Activated CD4-positive, alpha-beta T cell treated with anti-CD3 and anti-CD28 coated beads for 1 hour (primary cell): ENCODE measurements around the gene PTPN14.
"Not testable (repeated sequence)": the region's sequence is repeated elsewhere in the genome, so short reads cannot be mapped to it uniquely, and the experiment has no call there.

Experiments used
- DNase-seq: peaks from one replicate; pipeline ENCODE4 v3.0.0-alpha.2; 2020

Gene PTPN14

GRCh38 chr1:214422137-214422671 lies 129.2 kb downstream of the PTPN14 start:
- no peak for DNase-seq

DNA sequence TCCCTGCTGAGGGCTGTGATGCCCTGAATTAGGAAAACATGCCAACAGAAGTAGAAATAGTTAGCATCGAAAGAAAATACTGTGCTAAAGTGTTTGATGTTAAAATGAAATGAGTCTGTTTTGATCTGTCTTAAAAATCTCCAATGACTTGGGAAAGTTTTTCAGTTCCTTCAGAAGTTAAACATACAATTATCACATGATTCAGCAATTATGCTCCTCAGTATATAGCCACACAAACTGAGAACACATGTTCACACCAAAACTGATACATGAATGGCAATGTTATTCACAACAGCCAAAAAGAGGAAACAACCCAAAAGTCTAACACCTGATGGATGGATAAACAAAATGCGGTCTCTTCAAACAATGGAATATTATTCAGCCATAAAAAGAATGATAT lies 130.6 kb downstream of the PTPN14 start:
- no peak for DNase-seq

DNA sequence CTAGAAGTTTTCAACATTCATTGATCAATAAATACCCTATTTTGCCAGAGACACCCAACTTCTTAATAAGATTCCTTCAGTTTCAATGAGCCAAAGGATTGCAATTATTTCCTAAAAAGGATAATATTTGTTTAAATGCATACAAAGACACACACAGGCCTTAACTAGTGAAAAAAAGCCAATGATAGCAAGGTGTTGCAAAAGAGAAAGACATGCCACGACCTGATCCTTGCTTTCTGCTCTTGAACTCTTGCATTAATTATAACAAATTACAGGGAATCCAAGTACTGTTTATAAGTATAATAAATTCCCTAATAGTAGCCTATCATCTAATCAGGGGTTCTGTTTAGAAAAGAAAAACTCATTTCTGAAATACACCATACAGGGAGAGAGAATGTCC lies 131.1 kb downstream of the PTPN14 start:
- no peak for DNase-seq

DNA sequence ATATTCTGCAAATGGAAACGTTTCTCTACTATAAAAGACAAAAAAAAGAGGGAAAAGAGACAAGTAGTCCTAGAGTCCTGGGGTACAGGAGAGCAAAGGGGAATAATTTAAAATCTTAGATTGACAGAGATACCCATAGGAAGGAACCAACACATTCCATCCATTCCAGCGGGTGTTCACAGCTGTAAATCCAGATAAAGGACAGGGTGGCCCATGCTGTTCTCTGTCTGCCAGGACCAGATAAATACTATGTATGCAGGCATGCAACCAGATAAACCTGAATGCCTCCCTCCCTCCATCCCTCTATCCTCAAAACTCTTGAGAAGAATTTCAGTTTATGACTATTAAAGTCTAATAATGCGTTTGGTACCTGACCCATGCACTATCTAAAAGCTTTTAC lies 131.8 kb downstream of the PTPN14 start:
- no peak for DNase-seq

GRCh38 chr1:214418391-214418790 lies 133.0 kb downstream of the PTPN14 start:
- no peak for DNase-seq

DNA sequence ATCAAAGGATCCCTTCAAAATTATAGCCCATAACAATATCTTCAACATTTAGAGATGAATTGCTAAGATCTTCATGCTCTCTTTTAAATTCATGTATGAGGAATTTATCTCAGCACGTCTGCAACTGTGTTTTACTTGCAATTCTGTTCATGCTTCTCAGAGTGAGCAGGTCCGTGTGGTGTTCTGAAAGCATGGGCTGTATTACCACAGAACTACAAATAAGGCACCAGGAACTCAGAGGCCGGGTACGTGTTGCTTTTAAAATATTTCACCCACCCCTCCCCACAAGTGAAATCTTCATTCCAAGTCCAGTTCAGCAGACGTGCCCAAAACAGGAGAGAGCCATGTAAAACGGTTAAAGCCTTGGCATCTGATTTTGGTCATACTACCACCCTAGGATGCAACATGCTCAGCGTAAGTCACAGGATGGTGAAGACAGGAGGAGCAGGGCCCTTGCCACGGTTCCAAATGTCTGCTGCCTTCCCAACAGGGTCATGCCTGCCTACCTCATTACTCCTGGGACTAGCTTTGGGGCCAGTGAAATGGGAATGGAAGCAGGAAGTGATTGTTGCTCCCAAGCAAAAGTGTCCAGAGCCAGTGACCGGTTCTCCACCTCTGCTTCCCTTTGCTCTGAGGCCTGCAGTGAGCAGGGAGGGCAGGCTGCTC lies 133.7 kb downstream of the PTPN14 start:
- DNase-seq: no peak

GRCh38 chr1:214416858-214417257 lies 134.5 kb downstream of the PTPN14 start:
- DNase-seq: no peak

GRCh38 chr1:214416417-214416816 lies 135.0 kb downstream of the PTPN14 start:
- DNase-seq: no peak

GRCh38 chr1:214415131-214415530 lies 136.3 kb downstream of the PTPN14 start:
- no peak for DNase-seq

GRCh38 chr1:214414691-214415090 lies 136.7 kb downstream of the PTPN14 start:
- DNase-seq: no peak

DNA sequence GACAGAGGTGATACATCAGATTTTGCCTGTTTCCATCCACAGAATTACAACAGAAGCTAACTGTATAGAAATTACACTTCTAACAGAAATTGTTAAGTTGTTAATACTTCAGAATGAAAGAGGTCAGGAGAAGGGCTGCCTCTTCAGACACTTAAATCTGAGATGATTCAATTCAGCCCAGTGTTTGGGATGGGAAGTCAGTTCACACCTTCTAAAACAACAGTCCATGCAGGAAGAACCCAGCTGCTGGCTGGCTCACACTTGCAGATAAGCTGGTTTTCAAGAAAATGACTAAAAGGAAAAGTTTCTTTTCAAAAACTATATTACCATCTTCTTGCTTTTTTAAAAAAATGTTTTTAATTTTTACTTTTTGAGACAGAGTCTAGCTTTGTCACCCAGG lies 138.1 kb downstream of the PTPN14 start:
- no peak for DNase-seq

- DNase-seq: no peak
These were observed 146.7 kb downstream of the PTPN14 start for GRCh38 chr1:214404571-214405213.

- DNase-seq: no peak
These were observed 147.2 kb downstream of the PTPN14 start for GRCh38 chr1:214404154-214404553.

DNA sequence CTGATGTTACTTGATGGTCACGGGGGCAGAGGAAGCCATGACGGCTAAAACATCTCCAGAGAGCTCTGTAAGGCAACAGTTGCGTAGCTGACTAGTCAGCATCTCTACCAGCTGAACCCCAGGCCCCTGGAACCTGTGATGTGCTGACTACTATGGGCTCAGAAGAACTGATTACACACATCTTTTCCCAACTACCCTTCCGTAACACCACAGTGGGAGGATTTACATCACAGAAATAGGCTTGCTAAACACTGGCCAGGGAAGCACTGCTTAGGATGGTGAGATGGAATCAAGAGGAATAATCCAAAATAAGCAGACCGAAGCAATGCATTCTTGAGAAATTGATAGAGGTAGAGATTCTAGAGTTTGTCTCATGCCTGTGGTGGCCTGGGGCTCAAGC lies 148.0 kb downstream of the PTPN14 start:
- DNase-seq: no peak

GRCh38 chr1:214402613-214403083 lies 148.8 kb downstream of the PTPN14 start:
- DNase-seq: no peak

DNA sequence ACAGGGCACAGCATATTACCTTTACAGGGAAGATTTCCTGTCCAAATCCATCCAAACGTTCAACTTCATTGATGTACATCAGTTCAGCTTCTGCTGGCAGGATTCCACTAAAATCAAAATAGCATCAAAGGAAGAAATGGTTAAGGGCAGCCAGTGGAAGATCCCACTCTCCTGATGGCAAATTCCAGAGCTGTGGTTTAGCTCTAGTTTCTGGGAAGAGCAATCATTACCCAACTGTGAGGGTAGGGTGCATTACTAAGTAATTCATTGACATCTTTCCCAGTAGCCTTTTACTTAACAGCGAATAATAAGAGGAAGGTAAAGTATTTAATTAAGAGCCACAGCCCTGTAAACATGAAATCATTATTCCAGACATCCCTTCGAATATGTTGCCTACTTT lies 149.7 kb downstream of the PTPN14 start:
- no peak for DNase-seq

- no peak for DNase-seq
These were observed 151.3 kb downstream of the PTPN14 start for GRCh38 chr1:214400131-214400530.

DNA sequence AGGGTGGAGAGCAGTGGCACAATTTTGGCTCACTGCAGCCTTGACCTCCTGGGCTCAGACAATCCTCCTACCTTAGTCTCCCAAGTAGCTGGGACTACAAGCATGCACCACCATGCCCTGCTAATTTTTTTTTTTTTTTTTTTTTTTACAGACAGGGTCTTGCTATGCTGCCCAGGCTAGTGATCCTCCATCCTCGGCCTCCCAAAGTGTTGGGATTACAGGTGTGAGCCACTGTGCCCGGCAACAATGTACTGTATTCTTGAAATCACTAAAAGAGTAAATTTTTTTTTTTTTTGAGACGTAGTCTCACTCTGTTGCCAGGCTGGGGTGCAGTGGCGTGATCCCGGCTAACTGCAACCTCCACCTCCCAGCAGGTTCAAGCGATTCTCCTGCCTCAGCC lies 152.9 kb downstream of the PTPN14 start:
- DNase-seq: no peak

GRCh38 chr1:214397497-214397896 lies 153.9 kb downstream of the PTPN14 start:
- no peak for DNase-seq

- no peak for DNase-seq
These were observed 155.1 kb downstream of the PTPN14 start for GRCh38 chr1:214396330-214396729.

DNA sequence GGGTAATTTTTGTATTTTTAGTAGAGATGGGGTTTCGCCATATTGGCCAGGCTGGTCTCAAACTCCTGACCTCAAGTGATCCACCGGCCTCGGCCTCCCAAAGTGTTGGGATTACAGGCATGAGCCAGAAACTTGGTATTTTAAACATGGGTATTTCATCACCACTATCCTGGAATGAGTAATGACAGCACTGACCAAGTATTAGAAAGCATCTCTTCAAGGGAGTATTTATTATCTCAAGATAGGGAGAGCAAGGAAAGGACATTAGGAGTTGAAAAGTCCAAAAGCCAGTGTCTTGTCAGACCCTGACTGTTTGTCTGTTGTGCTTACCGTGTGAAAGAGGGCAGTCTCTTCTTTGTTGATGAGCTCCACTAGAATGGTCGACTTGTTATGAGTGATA lies 156.8 kb downstream of the PTPN14 start:
- DNase-seq: not testable (repeated sequence)

- DNase-seq: no peak
These were observed 158.3 kb downstream of the PTPN14 start for GRCh38 chr1:214393086-214393485.

DNA sequence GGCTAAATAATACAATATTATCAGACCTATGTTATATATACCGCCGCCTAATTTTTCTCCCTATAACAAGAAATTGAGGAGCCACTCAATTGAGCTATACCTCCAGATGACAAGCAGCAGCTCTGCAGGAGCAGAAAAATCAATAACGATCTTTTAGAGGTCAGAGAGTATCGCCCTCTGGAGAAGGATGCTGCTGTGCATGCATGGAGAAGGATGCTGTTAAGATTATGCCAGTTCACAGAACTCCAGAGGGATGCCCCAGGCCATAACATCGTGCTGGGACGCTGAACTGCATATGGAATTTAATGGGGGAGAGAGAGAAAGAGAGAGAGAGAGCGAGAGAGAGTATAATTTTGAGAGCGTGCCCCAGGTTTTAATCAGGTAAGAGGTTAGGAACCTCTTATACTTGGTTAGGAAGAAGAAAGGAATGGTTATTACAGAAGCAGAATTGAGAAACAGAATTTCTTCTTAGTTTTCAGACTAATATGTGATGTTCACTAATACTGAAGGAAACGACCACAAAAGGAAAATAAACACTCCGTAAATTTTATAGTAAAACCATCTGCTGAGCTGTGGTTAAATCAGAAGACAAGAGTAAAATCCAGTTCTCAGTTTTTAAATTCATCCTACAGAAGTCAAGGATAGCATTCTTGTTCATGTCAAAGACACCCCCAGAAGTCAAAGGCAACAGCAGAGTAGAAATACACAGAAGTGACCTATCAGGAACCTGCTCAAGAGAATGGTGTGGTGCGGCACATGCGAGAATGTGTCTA lies 159.3 kb downstream of the PTPN14 start:
- no peak for DNase-seq

GRCh38 chr1:214389734-214390133 lies 161.7 kb downstream of the PTPN14 start:
- no peak for DNase-seq
